Heart left ventricle (tissue), 16 donors: ENCODE measurements around the gene RIPK3. TPM values are rescaled to one million over a fixed set of nuclear protein-coding genes. Genes with fewer than 3 reads are reported as not detected.

ENCODE experiments used
- ATAC-seq, 4 donors: fragments of 200-7000 bp; cut with Tn5 transposase; one replicate each; pipeline ENCODE4 v1.9.1; 2020 to 2022; ENCODE audit warnings: moderate library complexity in 4 of 4, mild to moderate bottlenecking in 3 of 4, moderate number of reproducible peaks in 1 of 4
- DNase-seq, 5 donors: peaks; one replicate each; pipeline ENCODE4 v3.0.0-alpha.2; 2020
- H3K27ac ChIP-seq, 12 donors: fragments of 200-600 bp; sonication (generic) in 4 of 12; one replicate each; pipeline versions ENCODE4 v1.5.0 to v1.8.0; 2016 to 2022; ENCODE audit warnings: mild to moderate bottlenecking in 2 of 12
- H3K27me3 ChIP-seq, 9 donors: fragments of 200-600 bp; sonication (generic) in 2 of 9; one replicate each; pipeline versions ENCODE4 v1.5.1 to v1.8.0; 2016 to 2022; ENCODE audit warnings: mild to moderate bottlenecking in 3 of 9
- H3K36me3 ChIP-seq, 9 donors: fragments of 200-600 bp; sonication (generic) in 2 of 9; one replicate each; pipeline versions ENCODE4 v1.5.0 to v1.8.0; 2018 to 2022; ENCODE audit warnings: mild to moderate bottlenecking in 2 of 9
- H3K4me1 ChIP-seq, 12 donors: fragments of 200-600 bp; sonication (generic) in 4 of 12; one replicate each; pipeline versions ENCODE4 v1.5.0 to v1.8.0; 2016 to 2022; ENCODE audit warnings: mild to moderate bottlenecking in 3 of 12
- H3K4me3 ChIP-seq, 12 donors: fragments of 200-600 bp; sonication (generic) in 4 of 12; one replicate each; pipeline versions ENCODE4 v1.5.0 to v1.8.0; 2017 to 2022; ENCODE audit warnings: mild to moderate bottlenecking in 9 of 12, moderate library complexity in 4 of 12
- H3K9me3 ChIP-seq, 12 donors: fragments of 200-600 bp; sonication (generic) in 4 of 12; one replicate each; pipeline versions ENCODE4 v1.5.0 to v1.8.0; 2016 to 2022; ENCODE audit warnings: mild to moderate bottlenecking in 1 of 12
- CTCF ChIP-seq, 12 donors: fragments of 200-600 bp; sonication (generic) in 4 of 12; IDR thresholded peaks; one replicate each; pipeline versions ENCODE4 v1.5.0 to v1.8.0; 2018 to 2022; ENCODE audit warnings: antibody characterized with exemption in 12 of 12, mild to moderate bottlenecking in 5 of 12
- POLR2A ChIP-seq, 2 donors: fragments of 450-650 bp; IDR thresholded peaks; one replicate each; pipeline ENCODE4 v1.6.1; 2017; ENCODE audit warnings: antibody characterized with exemption in 2 of 2, mild to moderate bottlenecking in 2 of 2, moderate library complexity in 2 of 2
- WGBS, 4 donors: extraction: QIAGEN DNeasy Blood & Tissue Kit in 2 of 4; methylation state at CpG; one replicate each; pipeline versions ENCODE4 v1.1.5 to v1.1.7; 2013 to 2018; 5-methylcytosine and 5-hydroxymethylcytosine counted together
- intact Hi-C, 10 donors: fragments of 100-400 bp; cut with DNase I; formaldehyde crosslinking; loops; one replicate each; pipeline versions ENCODE4 v1.11.1 to v1.14.2; 2022
- polyA plus RNA-seq, 2 donors: library from polyadenylated mRNA; stranded (reverse); fragments of 200-250 nt; gene quantifications; one replicate each; pipeline ENCODE4 v1.2.3, GENCODE V29; 2013
- total RNA-seq, 9 donors: library from RNA; depleted of rRNA in 2 of 9; stranded (reverse); fragments of >200 nt in 2 of 9; fragmentation: NEBNext Ultra II Directional in 3 of 9; extraction: Animal tissue kit (Norgen Biotek cat#: 25700) in 3 of 9; gene quantifications; one replicate each; pipeline versions ENCODE4 v1.1.0 to v1.2.4, GENCODE V29; 2016 to 2023
- donor health status: ischemic (EF 13 %, LVEDD 7.1; RV severe dilation, severe dysfunction).
- donor health status: healthy with polysubstance abuse.
- donor health status: DM: no; HTN: yes; CAD: no.
- donor health status: DM: no; HTN: no; CAD: no.
- donor health status: ischemic (EF 25% LVEDD 6.9; RV normal size, moderate dysfunction).
- donor health status: ischemic (EF 25% LVEDD 5.7; RV mildly dilated, moderate dysfunction).
- donor health status: healthy.
- donor health status: DM: yes; HTN: yes; CAD: no.
- donor health status: ischemic (EF 35%, LVEDD 5.7; RV mildly dilated, moderate dysfunction).
- donor health status: nonischemic (EF 11% LVEDD 7.7; RV severe dilation, severe dysfunction).
- donor health status: DM: yes; HTN: yes; CAD: no.
- donor health status: PGD.
- donor health status: ischemic (EF 29% LVEDD 5.4; RV normal size, mild dysfunction).
- donor health status: nonischemic (EF 23%, LVEDD 6.1; RV moderate dilation, normal function).

RIPK3 gene
- total and polyA plus RNA-seq, 11 donors: 0.75 to 10.5 (median 3.0) TPM

DNA sequence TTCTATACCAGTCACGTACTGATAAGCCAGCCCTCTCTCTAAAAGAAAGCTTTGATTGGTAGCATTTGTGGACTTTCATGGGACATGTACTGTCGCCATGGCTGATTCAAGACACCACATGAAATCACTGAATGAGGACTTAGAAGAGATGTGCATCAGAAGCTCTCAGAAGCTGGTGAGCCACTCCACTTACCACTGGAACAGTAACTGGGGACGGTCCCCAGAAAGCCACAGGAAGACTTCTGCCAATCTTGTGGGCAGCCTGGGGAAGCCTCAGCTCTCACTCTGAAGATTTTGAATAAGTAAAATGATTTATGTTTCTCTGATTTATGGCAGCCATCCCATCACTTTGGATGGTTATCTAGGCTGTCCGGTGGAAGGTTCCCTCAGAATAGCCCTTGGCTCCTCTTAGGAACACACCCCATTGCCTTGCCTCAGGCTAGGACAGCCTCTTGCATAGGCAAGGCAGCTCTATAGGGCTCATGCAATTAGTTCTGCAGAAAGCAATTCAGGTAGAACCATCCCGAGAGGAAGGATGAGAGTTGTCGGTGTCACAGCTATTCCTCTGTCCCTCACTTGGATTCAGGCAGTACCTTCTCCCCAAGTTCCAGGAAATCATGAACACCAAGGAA lies 50.0 kb downstream of the RIPK3 start:
- H3K4me3 ChIP-seq: no peak overlapping the region
- DNase-seq (no peak), ATAC-seq (no peak)
- WGBS, 4 donors: 75 to 93% (median 83%) methylated on average over 6 of the region's 6 CpGs
- no peak overlapping the region for H3K27ac ChIP-seq
- no peaks in the 10 kb centered on the region for H3K27me3 ChIP-seq
- intact Hi-C loops: loop anchor here in 1 of 10 donors (2.0 kb wide), 1 partner anchor 39 kb away; no protein-coding TSS in a partner anchor
- H3K4me1 ChIP-seq: no peaks in the 10 kb centered on the region
- TF ChIP-seq POLR2A (IDR thresholded peaks at IDR 0.05) (no peak), CTCF (IDR thresholded peaks at IDR 0.05) (no peak)
- H3K36me3 ChIP-seq: peaks cover 0 to 57% (median 45%) of the 10 kb centered on the region in 9 donors
- no peaks in the 10 kb centered on the region for H3K9me3 ChIP-seq

DNA sequence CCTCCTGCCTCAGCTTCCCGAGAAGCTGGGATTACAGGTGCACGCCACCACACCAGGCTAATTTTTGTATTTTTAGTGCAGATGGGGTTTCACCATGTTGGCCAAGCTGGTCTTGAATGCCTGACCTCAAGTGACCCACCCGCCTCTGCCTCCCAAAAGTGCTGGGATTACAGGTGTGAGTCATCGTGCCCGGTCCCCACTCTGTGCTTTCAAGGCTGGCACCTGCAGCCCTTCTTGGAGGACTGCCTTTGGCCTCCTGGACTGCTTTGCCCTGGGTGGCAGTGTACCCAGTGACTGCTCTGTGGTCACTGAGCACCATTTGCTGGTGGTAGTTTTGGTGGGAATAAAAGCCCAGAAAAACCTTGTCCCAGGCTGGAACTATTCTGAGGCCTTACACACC lies 52.8 kb downstream of the RIPK3 start:
- DNase-seq (no peak), ATAC-seq (no peak)
- H3K36me3 ChIP-seq: peaks cover 0 to 29% (median 26%) of the 10 kb centered on the region in 9 donors
- intact Hi-C loops: no loop called here
- peaks cover 0 to 9% (median 0%) of the 10 kb centered on the region in 12 donors for H3K4me1 ChIP-seq
- H3K9me3 ChIP-seq: no peaks in the 10 kb centered on the region
- TF ChIP-seq POLR2A (IDR thresholded peaks at IDR 0.05): no peak
- no peak for TF ChIP-seq CTCF (IDR thresholded peaks at IDR 0.05)
- no peaks in the 10 kb centered on the region for H3K27me3 ChIP-seq
- H3K27ac ChIP-seq: no peak overlapping the region
- 91 to 96% (median 95%) methylated on average over 4 to 5 of the region's 5 CpGs for WGBS, 4 donors
- no peak overlapping the region for H3K4me3 ChIP-seq

Other genes starting within 250 kb of the RIPK3 start
Only the 30 nearest of the 33 such genes appear.
- 1 to 10 TPM; 1.3 to 2.9 (median 2.1) TPM for gene NRL, start 225.0 kb downstream of the RIPK3 start, total RNA-seq
- 1 to 10 TPM; 2.1 to 3.0 TPM for gene NRL, start 225.0 kb downstream of the RIPK3 start, polyA plus RNA-seq
- gene FITM1, start 209.3 kb downstream of the RIPK3 start, total RNA-seq: 100 to 1,000 TPM in 5 of 9 donors, 10 to 100 TPM in 4; 58.5 to 247 (median 107) TPM
- gene FITM1, start 209.3 kb downstream of the RIPK3 start, polyA plus RNA-seq: 100 to 1,000 TPM in 1 of 2 donors, 10 to 100 TPM in 1; 43.3 to 276 TPM
- gene PSME1, start 203.8 kb downstream of the RIPK3 start, total RNA-seq: 100 to 1,000 TPM in 6 of 9 donors, 10 to 100 TPM in 3; 87.3 to 331 (median 110) TPM
- 100 to 1,000 TPM; 125 to 164 TPM for gene PSME1, start 203.8 kb downstream of the RIPK3 start, polyA plus RNA-seq
- gene EMC9, start 198.4 kb downstream of the RIPK3 start, total RNA-seq: 10 to 100 TPM in 8 of 9 donors, 1 to 10 TPM in 1; 9.6 to 18.7 (median 13.8) TPM
- 10 to 100 TPM; 20.1 to 30.6 TPM for gene EMC9, start 198.4 kb downstream of the RIPK3 start, polyA plus RNA-seq
- gene PSME2, start 193.4 kb downstream of the RIPK3 start, total RNA-seq: 100 to 1,000 TPM in 3 of 9 donors, 10 to 100 TPM in 6; 51.4 to 360 (median 80.8) TPM
- 100 to 1,000 TPM in 1 of 2 donors, 10 to 100 TPM in 1; 90.4 to 222 TPM for gene PSME2, start 193.4 kb downstream of the RIPK3 start, polyA plus RNA-seq
- gene RNF31, start 192.5 kb downstream of the RIPK3 start, total RNA-seq: 10 to 100 TPM; 31.6 to 54.2 (median 36.6) TPM
- gene RNF31, start 192.5 kb downstream of the RIPK3 start, polyA plus RNA-seq: 10 to 100 TPM; 36.4 to 38.3 TPM
- gene IRF9, start 178.7 kb downstream of the RIPK3 start, total RNA-seq: 100 to 1,000 TPM in 1 of 9 donors, 10 to 100 TPM in 8; 23.4 to 169 (median 29.8) TPM
- 10 to 100 TPM; 26.6 to 30.4 TPM for gene IRF9, start 178.7 kb downstream of the RIPK3 start, polyA plus RNA-seq
- gene REC8, start 167.9 kb downstream of the RIPK3 start, total RNA-seq: 10 to 100 TPM in 2 of 9 donors, 1 to 10 TPM in 6, under 1 TPM in 1; 0.32 to 25.3 (median 4.4) TPM
- gene REC8, start 167.9 kb downstream of the RIPK3 start, polyA plus RNA-seq: 1 to 10 TPM; 2.2 to 4.8 TPM
- 10 to 100 TPM in 8 of 9 donors, 1 to 10 TPM in 1; 9.1 to 25.6 (median 17.2) TPM for gene IPO4, start 151.2 kb downstream of the RIPK3 start, total RNA-seq
- gene IPO4, start 151.2 kb downstream of the RIPK3 start, polyA plus RNA-seq: 10 to 100 TPM in 1 of 2 donors, 1 to 10 TPM in 1; 1.8 to 40.0 TPM
- gene TM9SF1, start 144.6 kb downstream of the RIPK3 start, total RNA-seq: 10 to 100 TPM; 15.4 to 32.3 (median 26.3) TPM
- gene TM9SF1, start 144.6 kb downstream of the RIPK3 start, polyA plus RNA-seq: 10 to 100 TPM in 1 of 2 donors, 1 to 10 TPM in 1; 6.1 to 52.8 TPM
- gene TSSK4, start 134.3 kb downstream of the RIPK3 start, total RNA-seq: under 1 TPM in 1 of 9 donors, not detected in 8; 0.19 TPM
- gene TSSK4, start 134.3 kb downstream of the RIPK3 start, polyA plus RNA-seq: under 1 TPM in 1 of 2 donors, not detected in 1; 0.23 TPM
- gene CHMP4A, start 126.5 kb downstream of the RIPK3 start, total RNA-seq: 10 to 100 TPM; 20.2 to 42.3 (median 34.5) TPM
- 10 to 100 TPM; 32.1 to 72.8 TPM for gene CHMP4A, start 126.5 kb downstream of the RIPK3 start, polyA plus RNA-seq
- gene MDP1, start 123.9 kb downstream of the RIPK3 start, total RNA-seq: 10 to 100 TPM; 12.8 to 22.6 (median 15.5) TPM
- 10 to 100 TPM; 20.8 to 26.5 TPM for gene MDP1, start 123.9 kb downstream of the RIPK3 start, polyA plus RNA-seq
- 100 to 1,000 TPM; 174 to 217 (median 197) TPM for gene NEDD8, start 107.6 kb downstream of the RIPK3 start, total RNA-seq
- gene NEDD8, start 107.6 kb downstream of the RIPK3 start, polyA plus RNA-seq: 100 to 1,000 TPM; 276 to 287 TPM
- 10 to 100 TPM; 23.9 to 55.9 (median 32.8) TPM for gene GMPR2, start 107.1 kb downstream of the RIPK3 start, total RNA-seq
- 10 to 100 TPM; 26.6 to 28.1 TPM for gene GMPR2, start 107.1 kb downstream of the RIPK3 start, polyA plus RNA-seq
- gene TINF2, start 97.4 kb downstream of the RIPK3 start, total RNA-seq: 10 to 100 TPM; 34.5 to 58.1 (median 42.6) TPM
- gene TINF2, start 97.4 kb downstream of the RIPK3 start, polyA plus RNA-seq: 10 to 100 TPM; 16.1 to 55.4 TPM
- gene TGM1, start 76.8 kb downstream of the RIPK3 start, total RNA-seq: 10 to 100 TPM in 1 of 9 donors, 1 to 10 TPM in 3, under 1 TPM in 2, not detected in 3; 0.52 to 38.9 (median 1.0) TPM
- under 1 TPM; 0.61 to 0.69 TPM for gene TGM1, start 76.8 kb downstream of the RIPK3 start, polyA plus RNA-seq
- gene RABGGTA, start 68.4 kb downstream of the RIPK3 start, total RNA-seq: 10 to 100 TPM; 18.8 to 33.1 (median 26.7) TPM
- gene RABGGTA, start 68.4 kb downstream of the RIPK3 start, polyA plus RNA-seq: 10 to 100 TPM; 26.3 to 29.2 TPM
- gene DHRS1, start 40.2 kb downstream of the RIPK3 start, total RNA-seq: 10 to 100 TPM in 6 of 9 donors, 1 to 10 TPM in 3; 6.3 to 18.1 (median 11.3) TPM
- gene DHRS1, start 40.2 kb downstream of the RIPK3 start, polyA plus RNA-seq: 10 to 100 TPM in 1 of 2 donors, 1 to 10 TPM in 1; 5.5 to 10.7 TPM
- 10 to 100 TPM; 22.1 to 34.0 (median 27.8) TPM for gene NOP9, start 40.1 kb downstream of the RIPK3 start, total RNA-seq
- gene NOP9, start 40.1 kb downstream of the RIPK3 start, polyA plus RNA-seq: 10 to 100 TPM; 13.5 to 29.8 TPM
- gene CIDEB, start 32.0 kb downstream of the RIPK3 start, total RNA-seq: 10 to 100 TPM in 1 of 9 donors, 1 to 10 TPM in 8; 1.7 to 10.1 (median 3.0) TPM
- 1 to 10 TPM; 2.6 to 3.2 TPM for gene CIDEB, start 32.0 kb downstream of the RIPK3 start, polyA plus RNA-seq
- 1 to 10 TPM in 7 of 9 donors, under 1 TPM in 2; 0.81 to 3.8 (median 1.6) TPM for gene LTB4R2, start 29.9 kb downstream of the RIPK3 start, total RNA-seq
- gene LTB4R2, start 29.9 kb downstream of the RIPK3 start, polyA plus RNA-seq: under 1 TPM; 0.53 to 0.64 TPM
- gene LTB4R, start 28.5 kb downstream of the RIPK3 start, total RNA-seq: 1 to 10 TPM in 8 of 9 donors, under 1 TPM in 1; 0.92 to 8.8 (median 1.7) TPM
- gene LTB4R, start 28.5 kb downstream of the RIPK3 start, polyA plus RNA-seq: 1 to 10 TPM; 1.2 to 2.2 TPM
- 10 to 100 TPM; 20.7 to 47.5 (median 27.5) TPM for gene ADCY4, start 4.9 kb downstream of the RIPK3 start, total RNA-seq
- 10 to 100 TPM; 21.9 to 40.4 TPM for gene ADCY4, start 4.9 kb downstream of the RIPK3 start, polyA plus RNA-seq
- gene NFATC4, start 28.2 kb upstream of the RIPK3 start, total RNA-seq: 10 to 100 TPM in 7 of 9 donors, 1 to 10 TPM in 2; 6.5 to 19.1 (median 11.7) TPM
- 10 to 100 TPM; 12.5 to 23.0 TPM for gene NFATC4, start 28.2 kb upstream of the RIPK3 start, polyA plus RNA-seq
- gene NYNRIN, start 59.0 kb upstream of the RIPK3 start, total RNA-seq: 10 to 100 TPM in 1 of 9 donors, 1 to 10 TPM in 8; 3.7 to 10.0 (median 7.5) TPM
- gene NYNRIN, start 59.0 kb upstream of the RIPK3 start, polyA plus RNA-seq: 1 to 10 TPM; 3.6 to 6.7 TPM
- gene CBLN3, start 89.7 kb upstream of the RIPK3 start, total RNA-seq: 1 to 10 TPM in 5 of 9 donors, under 1 TPM in 4; 0.38 to 4.9 (median 1.0) TPM
- under 1 TPM; 0.72 to 0.80 TPM for gene CBLN3, start 89.7 kb upstream of the RIPK3 start, polyA plus RNA-seq
- 10 to 100 TPM; 16.9 to 33.4 (median 20.1) TPM for gene KHNYN, start 90.0 kb upstream of the RIPK3 start, total RNA-seq
- 10 to 100 TPM; 15.6 to 34.5 TPM for gene KHNYN, start 90.0 kb upstream of the RIPK3 start, polyA plus RNA-seq
- gene SDR39U1, start 102.8 kb upstream of the RIPK3 start, total RNA-seq: 10 to 100 TPM; 58.6 to 74.6 (median 60.5) TPM
- gene SDR39U1, start 102.8 kb upstream of the RIPK3 start, polyA plus RNA-seq: 100 to 1,000 TPM in 1 of 2 donors, 10 to 100 TPM in 1; 68.4 to 109 TPM
- 1 to 10 TPM in 1 of 9 donors, under 1 TPM in 3, not detected in 5; 0.31 to 2.2 (median 0.52) TPM for gene CMA1, start 168.3 kb upstream of the RIPK3 start, total RNA-seq
- under 1 TPM in 1 of 2 donors, not detected in 1; 0.19 TPM for gene CMA1, start 168.3 kb upstream of the RIPK3 start, polyA plus RNA-seq